ENCODE results near the gene SIPA1.

SIPA1 gene

GRCh38 chr11:65625628-65626342, 12.1 kb upstream of the SIPA1 start:
- Histone ChIP-seq H3K79me2 (ENCODE audit: insufficient read depth, low read length) (no peaks in the 10 kb centered on the region), H3K27me3 (ENCODE audit: insufficient read depth, low read length) (no peaks in the 10 kb centered on the region), H3K9me2 (ENCODE audit: low read depth, low read length) (no peaks in the 10 kb centered on the region), H3K4me1 (ENCODE audit: insufficient read depth, low read length, severe bottlenecking) (peaks cover under 1% of the 10 kb centered on the region), H3K4me3 (ENCODE audit: low read depth, low read length, poor library complexity, severe bottlenecking) (no peak overlapping the region), H3F3A (ENCODE audit: insufficient read depth, low read length) (no peaks in the 10 kb centered on the region), H3K9me3 (ENCODE audit: low read length) (no peaks in the 10 kb centered on the region), H3K4me2 (ENCODE audit: low read length) (no peak overlapping the region), H3K27ac (ENCODE audit: low read depth, low read length, poor library complexity, severe bottlenecking) (no peak overlapping the region), H2AFZ (ENCODE audit: low read length) (no peak overlapping the region), H3K36me3 (ENCODE audit: insufficient read depth, low read length) (peaks cover 96% of the 10 kb centered on the region), H3K9ac (ENCODE audit: low read length) (no peak overlapping the region), H4K20me1 (ENCODE audit: insufficient read depth, low read length) (no peaks in the 10 kb centered on the region)
- TF ChIP-seq EZH2 (IDR thresholded peaks at IDR 0.05; ENCODE audit: borderline replicate concordance, low read length) (no peak), CTCF (IDR thresholded peaks at IDR 0.05; ENCODE audit: low read length) (peak; percentile 68)

DNA sequence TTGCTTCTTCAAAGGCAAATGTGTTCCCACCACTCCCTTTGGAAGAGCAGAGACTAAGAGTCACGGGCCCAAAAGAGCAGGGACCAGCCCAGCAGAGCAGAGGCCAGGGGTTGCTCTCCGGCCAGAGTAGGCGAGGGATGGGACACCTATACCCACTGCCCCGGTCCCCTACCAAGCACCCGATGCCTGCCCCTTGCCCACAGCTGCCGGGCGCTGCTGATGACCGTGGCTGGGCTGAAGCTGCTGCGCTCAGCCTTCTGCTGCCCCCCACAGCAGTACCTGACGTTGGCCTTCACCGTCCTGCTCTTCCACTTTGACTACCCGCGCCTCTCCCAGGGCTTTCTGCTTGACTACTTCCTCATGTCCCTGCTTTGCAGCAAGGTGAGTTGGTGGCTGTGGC, 10.7 kb upstream of the SIPA1 start:
- Histone ChIP-seq H3K27me3 (ENCODE audit: insufficient read depth, low read length) (no peaks in the 10 kb centered on the region), H3K4me1 (ENCODE audit: insufficient read depth, low read length, severe bottlenecking) (no peaks in the 10 kb centered on the region), H3K9me2 (ENCODE audit: low read depth, low read length) (no peaks in the 10 kb centered on the region), H3K9me3 (ENCODE audit: low read length) (no peaks in the 10 kb centered on the region), H3K27ac (ENCODE audit: low read depth, low read length, poor library complexity, severe bottlenecking) (no peak overlapping the region), H2AFZ (ENCODE audit: low read length) (no peak overlapping the region), H4K20me1 (ENCODE audit: insufficient read depth, low read length) (no peaks in the 10 kb centered on the region), H3K9ac (ENCODE audit: low read length) (no peak overlapping the region), H3K79me2 (ENCODE audit: insufficient read depth, low read length) (no peaks in the 10 kb centered on the region), H3K4me2 (ENCODE audit: low read length) (no peak overlapping the region), H3K36me3 (ENCODE audit: insufficient read depth, low read length) (peaks cover 93% of the 10 kb centered on the region), H3K4me3 (ENCODE audit: low read depth, low read length, poor library complexity, severe bottlenecking) (no peak overlapping the region), H3F3A (ENCODE audit: insufficient read depth, low read length) (no peaks in the 10 kb centered on the region)
- TF ChIP-seq CTCF (IDR thresholded peaks at IDR 0.05; ENCODE audit: low read length) (no peak), EZH2 (IDR thresholded peaks at IDR 0.05; ENCODE audit: borderline replicate concordance, low read length) (no peak)

- Histone ChIP-seq H3K36me3 (ENCODE audit: insufficient read depth, low read length) (peaks cover 82% of the 10 kb centered on the region), H3K27me3 (ENCODE audit: insufficient read depth, low read length) (no peaks in the 10 kb centered on the region), H3K9ac (ENCODE audit: low read length) (no peak overlapping the region), H2AFZ (ENCODE audit: low read length) (no peak overlapping the region), H3K79me2 (ENCODE audit: insufficient read depth, low read length) (no peaks in the 10 kb centered on the region), H3K4me1 (ENCODE audit: insufficient read depth, low read length, severe bottlenecking) (no peaks in the 10 kb centered on the region), H3F3A (ENCODE audit: insufficient read depth, low read length) (no peaks in the 10 kb centered on the region), H4K20me1 (ENCODE audit: insufficient read depth, low read length) (no peaks in the 10 kb centered on the region), H3K4me2 (ENCODE audit: low read length) (no peak overlapping the region), H3K9me2 (ENCODE audit: low read depth, low read length) (no peaks in the 10 kb centered on the region), H3K9me3 (ENCODE audit: low read length) (no peaks in the 10 kb centered on the region), H3K4me3 (ENCODE audit: low read depth, low read length, poor library complexity, severe bottlenecking) (no peak overlapping the region), H3K27ac (ENCODE audit: low read depth, low read length, poor library complexity, severe bottlenecking) (no peak overlapping the region)
- TF ChIP-seq EZH2 (IDR thresholded peaks at IDR 0.05; ENCODE audit: borderline replicate concordance, low read length) (no peak), CTCF (IDR thresholded peaks at IDR 0.05; ENCODE audit: low read length) (no peak)
These were observed 8.3 kb upstream of the SIPA1 start for GRCh38 chr11:65629579-65629978.

Measured in OCI-LY1 (cell line).